ENCODE results near the gene PI4KA.
"Not testable (repeated sequence)": the region's sequence is repeated elsewhere in the genome, so short reads cannot be mapped to it uniquely, and the experiment has no call there.

Gene PI4KA

DNA sequence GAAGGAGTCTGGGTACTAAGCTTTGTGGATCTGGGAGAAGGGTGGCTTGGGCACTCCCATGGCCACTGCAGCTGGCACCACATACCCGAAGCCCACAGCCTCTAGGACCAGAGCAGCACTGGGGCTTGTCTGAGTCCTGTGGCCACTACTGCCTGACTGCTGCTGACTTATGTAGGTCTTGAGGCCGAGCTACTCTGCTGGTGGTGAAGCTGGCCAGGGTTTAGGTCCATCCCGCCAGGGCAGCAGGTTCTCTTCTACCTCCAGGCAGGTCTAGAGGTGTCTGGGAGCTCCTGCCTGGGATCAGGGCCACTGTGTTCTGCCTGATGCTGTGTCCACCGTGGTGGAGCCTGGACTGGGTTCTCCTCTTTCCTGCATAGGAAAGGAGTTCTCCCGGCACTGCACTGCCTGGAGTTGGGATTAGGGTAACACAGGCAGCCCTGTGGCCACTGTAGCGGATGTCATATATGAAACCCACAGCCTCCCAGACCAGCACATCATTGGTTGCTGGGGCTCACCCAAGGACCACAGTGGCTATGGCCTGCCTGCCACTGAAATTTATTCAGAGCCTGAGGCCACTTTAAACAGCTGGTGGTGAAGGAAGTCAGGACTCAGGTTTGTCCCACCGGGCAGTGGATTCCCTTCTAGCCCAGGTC lies 194.5 kb downstream of the PI4KA start:
- peaks cover 4% of the 10 kb centered on the region for H3K9me3 ChIP-seq (ENCODE audit: insufficient read depth, low read depth, low read length)
- no peak overlapping the region for H2AK5ac ChIP-seq (ENCODE audit: low read length)
- WGBS (ENCODE audit: extremely low coverage, insufficient coverage, insufficient read length) = no CpG with 5 or more reads among the region's 7 CpGs

DNA sequence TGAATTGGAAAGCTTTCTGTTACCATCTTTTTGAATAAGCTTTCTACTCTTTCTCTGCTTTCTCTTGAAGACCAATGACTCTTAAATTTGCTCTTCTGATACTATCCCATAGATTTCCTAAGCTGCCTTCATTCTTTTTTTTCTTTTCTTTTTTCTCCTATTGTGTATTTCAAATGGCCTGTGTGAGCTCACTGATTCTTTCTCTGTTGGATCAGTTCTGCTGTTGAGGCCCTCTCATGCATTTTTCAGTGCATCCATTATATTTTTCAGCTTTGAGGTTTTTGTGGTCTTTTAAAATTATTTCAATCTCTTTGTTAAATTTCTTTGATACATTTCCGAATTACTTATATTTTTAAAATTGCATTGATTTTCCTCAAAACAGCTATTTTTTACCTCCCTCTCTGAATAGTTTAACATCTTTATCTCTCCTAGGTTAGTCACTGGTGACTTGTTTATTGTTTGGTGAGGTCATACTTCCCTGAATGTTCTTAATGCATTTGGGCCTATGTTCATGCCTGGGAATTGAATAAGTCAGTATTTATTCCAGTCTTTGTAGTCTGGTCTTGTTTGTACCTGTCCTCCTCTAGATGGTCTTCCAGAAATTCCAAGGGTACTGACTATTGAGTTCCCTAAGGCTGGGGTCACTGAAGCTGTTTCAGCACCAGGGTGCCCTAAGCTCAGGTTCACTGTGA lies 195.3 kb downstream of the PI4KA start:
- H2BK5ac ChIP-seq (ENCODE audit: low read depth, low read length, poor library complexity) = no peak overlapping the region
- H3K79me1 ChIP-seq (ENCODE audit: low read length) = no peaks in the 10 kb centered on the region
- no peak overlapping the region for H4K8ac ChIP-seq (ENCODE audit: low read depth, low read length)
- H3K18ac ChIP-seq (ENCODE audit: low read length) = no peak overlapping the region
- H2AK5ac ChIP-seq (ENCODE audit: low read length) = no peak overlapping the region
- H2BK12ac ChIP-seq (ENCODE audit: low read length) = no peak overlapping the region
- no peaks in the 10 kb centered on the region for H3K36me3 ChIP-seq (ENCODE audit: control insufficient read depth in 1 of 2, insufficient read depth in 2 of 2, low read length in 2 of 2)
- H4K91ac ChIP-seq (ENCODE audit: low read depth, low read length) = no peak overlapping the region
- no peak overlapping the region for H2BK120ac ChIP-seq (ENCODE audit: insufficient read depth, low read length, poor library complexity)
- no peak for DNase-seq
- H3K79me2 ChIP-seq (ENCODE audit: control insufficient read depth, insufficient read depth, low read length, poor library complexity) = no peaks in the 10 kb centered on the region
- no peak overlapping the region for H3K4me2 ChIP-seq (ENCODE audit: low read length)
- H3K14ac ChIP-seq (ENCODE audit: low read length) = no peak overlapping the region
- H3K4me3 ChIP-seq (ENCODE audit: low read depth, low read length) = no peak overlapping the region
- no peak overlapping the region for H3K27ac ChIP-seq (ENCODE audit: low read depth, low read length)
- no peaks in the 10 kb centered on the region for H3K27me3 ChIP-seq (ENCODE audit: insufficient read depth, low read length)
- H3K4ac ChIP-seq (ENCODE audit: low read depth, low read length) = no peak overlapping the region
- H3K4me1 ChIP-seq (ENCODE audit: control insufficient read depth in 1 of 2, insufficient read depth in 2 of 2, low read length in 2 of 2) = no peaks in the 10 kb centered on the region
- peaks cover 4% of the 10 kb centered on the region for H3K9me3 ChIP-seq (ENCODE audit: insufficient read depth, low read depth, low read length)
- H3K9ac ChIP-seq (ENCODE audit: low read length) = no peak overlapping the region
- WGBS (ENCODE audit: extremely low coverage, insufficient coverage, insufficient read length) = no CpG with 5 or more reads among the region's 1 CpG
- no peak overlapping the region for H3K23ac ChIP-seq (ENCODE audit: low read length)
- no peak overlapping the region for H2AFZ ChIP-seq (ENCODE audit: insufficient read depth, low read length, poor library complexity)
- H4K12ac ChIP-seq (ENCODE audit: low read depth, low read length) = no peak overlapping the region

More for the DNA sequence above, 194.5 kb downstream of the PI4KA start:
- H3K27ac ChIP-seq (ENCODE audit: low read depth, low read length) = no peak overlapping the region
- H3K14ac ChIP-seq (ENCODE audit: low read length) = no peak overlapping the region
- no peak overlapping the region for H4K8ac ChIP-seq (ENCODE audit: low read depth, low read length)
- H3K4ac ChIP-seq (ENCODE audit: low read depth, low read length) = no peak overlapping the region
- no peak overlapping the region for H2BK12ac ChIP-seq (ENCODE audit: low read length)
- no peak overlapping the region for H4K91ac ChIP-seq (ENCODE audit: low read depth, low read length)
- no peak overlapping the region for H3K9ac ChIP-seq (ENCODE audit: low read length)
- no peak overlapping the region for H2BK5ac ChIP-seq (ENCODE audit: low read depth, low read length, poor library complexity)
- no peaks in the 10 kb centered on the region for H3K79me1 ChIP-seq (ENCODE audit: low read length)
- H3K18ac ChIP-seq (ENCODE audit: low read length) = no peak overlapping the region
- no peak overlapping the region for H3K4me3 ChIP-seq (ENCODE audit: low read depth, low read length)
- DNase-seq = no peak
- no peak overlapping the region for H2BK120ac ChIP-seq (ENCODE audit: insufficient read depth, low read length, poor library complexity)
- no peaks in the 10 kb centered on the region for H3K36me3 ChIP-seq (ENCODE audit: control insufficient read depth in 1 of 2, insufficient read depth in 2 of 2, low read length in 2 of 2)
- H4K12ac ChIP-seq (ENCODE audit: low read depth, low read length) = no peak overlapping the region
- no peaks in the 10 kb centered on the region for H3K27me3 ChIP-seq (ENCODE audit: insufficient read depth, low read length)
- no peaks in the 10 kb centered on the region for H3K4me1 ChIP-seq (ENCODE audit: control insufficient read depth in 1 of 2, insufficient read depth in 2 of 2, low read length in 2 of 2)
- no peaks in the 10 kb centered on the region for H3K79me2 ChIP-seq (ENCODE audit: control insufficient read depth, insufficient read depth, low read length, poor library complexity)
- no peak overlapping the region for H2AFZ ChIP-seq (ENCODE audit: insufficient read depth, low read length, poor library complexity)
- no peak overlapping the region for H3K4me2 ChIP-seq (ENCODE audit: low read length)
- no peak overlapping the region for H3K23ac ChIP-seq (ENCODE audit: low read length)

GRCh38 chr22:20662524-20663036 lies 196.0 kb downstream of the PI4KA start:
- not testable (repeated sequence) for H3K4me3 ChIP-seq (ENCODE audit: low read depth, low read length); H3K4ac ChIP-seq (ENCODE audit: low read depth, low read length); H3K9me3 ChIP-seq (ENCODE audit: insufficient read depth, low read depth, low read length); H3K9ac ChIP-seq (ENCODE audit: low read length); H3K18ac ChIP-seq (ENCODE audit: low read length); H3K23ac ChIP-seq (ENCODE audit: low read length); H2BK12ac ChIP-seq (ENCODE audit: low read length); H2AFZ ChIP-seq (ENCODE audit: insufficient read depth, low read length, poor library complexity); H3K79me1 ChIP-seq (ENCODE audit: low read length); H3K27me3 ChIP-seq (ENCODE audit: insufficient read depth, low read length); H2AK5ac ChIP-seq (ENCODE audit: low read length); H4K12ac ChIP-seq (ENCODE audit: low read depth, low read length); DNase-seq; H3K79me2 ChIP-seq (ENCODE audit: control insufficient read depth, insufficient read depth, low read length, poor library complexity); H4K8ac ChIP-seq (ENCODE audit: low read depth, low read length); H2BK120ac ChIP-seq (ENCODE audit: insufficient read depth, low read length, poor library complexity); H3K36me3 ChIP-seq (ENCODE audit: control insufficient read depth in 1 of 2, insufficient read depth in 2 of 2, low read length in 2 of 2); H2BK5ac ChIP-seq (ENCODE audit: low read depth, low read length, poor library complexity); H3K4me1 ChIP-seq (ENCODE audit: control insufficient read depth in 1 of 2, insufficient read depth in 2 of 2, low read length in 2 of 2); H3K4me2 ChIP-seq (ENCODE audit: low read length); H3K27ac ChIP-seq (ENCODE audit: low read depth, low read length); H4K91ac ChIP-seq (ENCODE audit: low read depth, low read length); H3K14ac ChIP-seq (ENCODE audit: low read length)
- whole genome bisulfite sequencing (ENCODE audit: extremely low coverage, insufficient coverage, insufficient read length) = no CpG with 5 or more reads among the region's 4 CpGs

GRCh38 chr22:20661473-20661872 lies 197.1 kb downstream of the PI4KA start:
- Histone ChIP-seq H2AFZ (ENCODE audit: insufficient read depth, low read length, poor library complexity) (no peak overlapping the region), H3K36me3 (ENCODE audit: control insufficient read depth in 1 of 2, insufficient read depth in 2 of 2, low read length in 2 of 2) (no peaks in the 10 kb centered on the region), H2BK12ac (ENCODE audit: low read length) (no peak overlapping the region), H3K4me1 (ENCODE audit: control insufficient read depth in 1 of 2, insufficient read depth in 2 of 2, low read length in 2 of 2) (no peaks in the 10 kb centered on the region), H3K18ac (ENCODE audit: low read length) (no peak overlapping the region), H3K14ac (ENCODE audit: low read length) (no peak overlapping the region), H2BK120ac (ENCODE audit: insufficient read depth, low read length, poor library complexity) (no peak overlapping the region), H4K8ac (ENCODE audit: low read depth, low read length) (no peak overlapping the region), H3K4ac (ENCODE audit: low read depth, low read length) (no peak overlapping the region), H4K12ac (ENCODE audit: low read depth, low read length) (no peak overlapping the region), H3K27me3 (ENCODE audit: insufficient read depth, low read length) (no peaks in the 10 kb centered on the region), H3K4me3 (ENCODE audit: low read depth, low read length) (no peak overlapping the region), H3K27ac (ENCODE audit: low read depth, low read length) (no peak overlapping the region), H3K79me2 (ENCODE audit: control insufficient read depth, insufficient read depth, low read length, poor library complexity) (no peaks in the 10 kb centered on the region), H3K9ac (ENCODE audit: low read length) (no peak overlapping the region), H3K23ac (ENCODE audit: low read length) (no peak overlapping the region), H4K91ac (ENCODE audit: low read depth, low read length) (no peak overlapping the region), H2AK5ac (ENCODE audit: low read length) (no peak overlapping the region), H2BK5ac (ENCODE audit: low read depth, low read length, poor library complexity) (no peak overlapping the region), H3K9me3 (ENCODE audit: insufficient read depth, low read depth, low read length) (peaks cover 4% of the 10 kb centered on the region), H3K4me2 (ENCODE audit: low read length) (no peak overlapping the region), H3K79me1 (ENCODE audit: low read length) (no peaks in the 10 kb centered on the region)
- WGBS (ENCODE audit: extremely low coverage, insufficient coverage, insufficient read length) = no CpG with 5 or more reads among the region's 1 CpG
- DNase-seq = no peak
